CD14-positive monocyte (primary cell): Measurements from ENCODE around the gene RHBDL1. TPM values are rescaled to one million over a fixed set of nuclear protein-coding genes. Genes with fewer than 3 reads are reported as not detected.
A peak's percentile ranks its signal among the peaks of the same experiment; 100 is the strongest.

Source experiments
- DNase-seq, 3 donors: peaks; one replicate each; pipeline ENCODE4 v3.0.0-alpha.2; 2011 to 2022
- H2AFZ ChIP-seq: 2 replicates; pipeline ENCODE4 v1.6.0; 2012; ENCODE audit warnings: mild to moderate bottlenecking, low read depth, low read length, inconsistent platforms; ENCODE audit not compliant: insufficient read depth, poor library complexity, severe bottlenecking
- H3K27ac ChIP-seq, 2 donors: 1 replicate in 1 of 2; 2 replicates in 1 of 2; pipeline ENCODE4 v1.5.1; 2012 to 2013; ENCODE audit warnings: low read length in 2 of 2, control low read depth in 1 of 2, inconsistent platforms in 1 of 2, low read depth in 1 of 2, mild to moderate bottlenecking in 1 of 2
- H3K27me3 ChIP-seq, 2 donors: one replicate each; pipeline versions ENCODE4 v1.6.0 to v1.6.1; 2011 to 2013; ENCODE audit warnings: low read length in 2 of 2; ENCODE audit not compliant: control insufficient read depth in 2 of 2, insufficient read depth in 2 of 2
- H3K36me3 ChIP-seq, 2 donors: replicated peaks in 1 of 2; 1 replicate in 1 of 2; 2 replicates in 1 of 2; pipeline versions ENCODE4 v1.5.1 to v1.6.1; 2012 to 2013; ENCODE audit warnings: low read length in 2 of 2, control low read depth in 1 of 2, inconsistent platforms in 1 of 2, mild to moderate bottlenecking in 1 of 2; ENCODE audit not compliant: insufficient read depth in 2 of 2, control insufficient read depth in 1 of 2
- H3K4me1 ChIP-seq, 2 donors: 1 replicate in 1 of 2; 2 replicates in 1 of 2; pipeline versions ENCODE4 v1.5.1 to v1.6.1; 2012 to 2013; ENCODE audit warnings: low read length in 2 of 2, control low read depth in 1 of 2, inconsistent platforms in 1 of 2, mild to moderate bottlenecking in 1 of 2, moderate library complexity in 1 of 2; ENCODE audit not compliant: insufficient read depth in 2 of 2, control insufficient read depth in 1 of 2
- H3K4me2 ChIP-seq: replicated peaks from 2 replicates; pipeline ENCODE3; 2012; ENCODE audit warnings: low read length, moderate library complexity, mild to moderate bottlenecking; ENCODE audit not compliant: poor library complexity, severe bottlenecking; ENCODE audit errors: extremely low read depth
- H3K4me3 ChIP-seq, 3 experiments: fragments of 200-600 bp in 1 of 3; sonication (generic) in 1 of 3; replicated peaks in 1 of 3; 1 replicate in 2 of 3; 2 replicates in 1 of 3; pipeline ENCODE4 v1.5.1; 2011 to 2013; ENCODE audit warnings: low read length in 3 of 3, mild to moderate bottlenecking in 3 of 3, control low read depth in 2 of 3, low read depth in 2 of 3, inconsistent platforms in 1 of 3, moderate library complexity in 1 of 3
- H3K79me2 ChIP-seq: 2 replicates; pipeline ENCODE4 v1.6.0; 2012; ENCODE audit warnings: mild to moderate bottlenecking, control low read depth, inconsistent platforms, low read length, moderate library complexity; ENCODE audit not compliant: insufficient read depth
- H3K9ac ChIP-seq: 2 replicates; pipeline ENCODE4 v1.6.0; 2017; ENCODE audit warnings: low read length, mild to moderate bottlenecking; ENCODE audit not compliant: insufficient read depth, poor library complexity, severe bottlenecking
- H3K9me3 ChIP-seq, 2 donors: replicated peaks in 1 of 2; 1 replicate in 1 of 2; 2 replicates in 1 of 2; pipeline versions ENCODE4 v1.5.1 to v1.6.1; 2012 to 2013; ENCODE audit warnings: low read length in 2 of 2, control low read depth in 1 of 2; ENCODE audit not compliant: control insufficient read depth in 1 of 2, insufficient read depth in 1 of 2
- H4K20me1 ChIP-seq: 2 replicates; pipeline ENCODE4 v1.6.0; 2012; ENCODE audit warnings: mild to moderate bottlenecking, low read length, control low read depth, moderate library complexity; ENCODE audit not compliant: insufficient read depth
- H3K27ac Mint-ChIP-seq, 7 donors: one replicate each; pipeline ENCODE4 v1.8.0; 2020; ENCODE audit warnings: mild to moderate bottlenecking in 7 of 7, mixed read lengths in 7 of 7, moderate library complexity in 6 of 7, inconsistent platforms in 2 of 7
- H3K27me3 Mint-ChIP-seq, 3 donors: one replicate each; pipeline ENCODE4 v1.8.0; 2021 to 2022; ENCODE audit warnings: low read depth in 3 of 3, mild to moderate bottlenecking in 3 of 3, mixed read lengths in 3 of 3, moderate library complexity in 3 of 3, inconsistent platforms in 1 of 3
- H3K36me3 Mint-ChIP-seq, 2 donors: one replicate each; pipeline ENCODE4 v1.8.0; 2020; ENCODE audit warnings: mixed read lengths in 2 of 2, inconsistent platforms in 1 of 2, mild to moderate bottlenecking in 1 of 2
- H3K4me1 Mint-ChIP-seq: one replicate; pipeline ENCODE4 v1.8.0; 2020; ENCODE audit warnings: mild to moderate bottlenecking, mixed read lengths
- H3K4me3 Mint-ChIP-seq, 2 donors: one replicate each; pipeline ENCODE4 v1.8.0; 2020; ENCODE audit warnings: mild to moderate bottlenecking in 2 of 2, mixed read lengths in 2 of 2, moderate library complexity in 1 of 2
- H3K9me3 Mint-ChIP-seq, 7 donors: one replicate each; pipeline ENCODE4 v1.8.0; 2020 to 2022; ENCODE audit warnings: mixed read lengths in 7 of 7, mild to moderate bottlenecking in 6 of 7, moderate library complexity in 6 of 7, inconsistent platforms in 2 of 7
- WGBS: methylation state at CpG from one replicate; pipeline ENCODE4 v1.1.5; 2013; ENCODE audit warnings: missing lambda C conversion rate; ENCODE audit not compliant: insufficient coverage; 5-methylcytosine and 5-hydroxymethylcytosine counted together
- intact Hi-C, 2 donors: fragments of 100-400 bp; cut with micrococcal nuclease; formaldehyde crosslinking; loops; one replicate each; pipeline versions ENCODE4 v1.15.0 to v1.15.1; 2023
- polyA plus RNA-seq, 3 donors: library from polyadenylated mRNA; depleted of rRNA in 1 of 3; unstranded in 2 of 3; stranded (reverse) in 1 of 3; fragments of 300-500 nt in 2 of 3; fragments of >200 nt in 1 of 3; fragmentation: Illumina TruSeq in 2 of 3; gene quantifications; 1 replicate in 2 of 3; 2 replicates in 1 of 3; pipeline ENCODE4 v1.2.3, GENCODE V29; 2012 to 2021
- TF ChIP-seq, protein P1 (sequence below): fragments of 200-600 bp; IDR thresholded peaks from one replicate; pipeline ENCODE4 v1.8.0; 2022; ENCODE audit warnings: antibody characterized with exemption, mild to moderate bottlenecking

RHBDL1 gene
- polyA plus RNA-seq, 3 donors: 1.3 TPM; not detected in 2

DNA sequence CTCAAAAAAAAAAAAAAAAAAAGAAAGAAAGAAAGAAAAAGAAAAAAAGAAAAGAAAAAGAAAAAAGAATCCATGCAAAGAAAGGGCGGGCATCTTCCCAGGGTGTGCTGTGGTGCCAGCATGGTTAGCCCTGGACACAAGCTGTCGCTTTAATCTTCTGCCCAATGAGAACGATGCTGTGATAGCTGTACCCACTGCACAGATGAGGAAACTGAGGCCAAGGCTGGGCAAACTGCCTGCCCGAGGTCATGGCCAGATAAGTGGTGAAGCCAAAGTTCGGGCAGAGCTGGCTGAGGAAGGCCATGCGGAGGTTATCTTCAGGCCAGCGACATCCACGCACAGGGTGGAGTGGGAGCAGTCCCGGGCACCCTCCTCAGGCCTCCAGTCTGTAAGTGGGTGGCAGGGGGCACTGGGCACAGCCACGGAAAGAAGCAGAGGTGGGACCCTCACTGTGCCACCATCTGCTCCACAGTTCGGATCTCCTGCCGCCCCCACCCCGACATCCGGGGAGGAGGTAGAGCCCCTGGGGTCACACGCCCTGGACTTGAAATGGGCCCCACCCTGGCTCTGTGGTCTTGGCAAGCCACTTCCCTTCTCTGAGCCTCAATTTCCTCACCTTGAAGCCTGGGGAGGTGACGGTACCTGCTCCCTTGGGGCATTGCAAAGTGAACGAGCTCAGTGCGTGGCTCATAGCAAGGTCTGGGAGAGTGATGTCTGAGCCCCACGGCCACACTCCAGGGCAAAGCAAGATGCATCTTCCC, 23.6 kb downstream of the RHBDL1 start:
- Histone ChIP-seq H4K20me1 (no peaks in the 10 kb centered on the region), H3K4me2 (no peak overlapping the region), H3K4me3 (no peak overlapping the region), H3K27me3 (peaks cover 12 to 75% of the 10 kb centered on the region in 2 donors), H3K27ac (no peak overlapping the region), H3K4me1 (peaks cover 15 to 20% of the 10 kb centered on the region in 2 donors), H3K36me3 (no peaks in the 10 kb centered on the region), H3K9me3 (peaks cover 0 to 4% of the 10 kb centered on the region in 2 donors), H2AFZ (no peak overlapping the region), H3K79me2 (no peaks in the 10 kb centered on the region), H3K9ac (no peak overlapping the region)
- no peak overlapping the region for H3K4me3 Mint-ChIP-seq
- peaks cover 9% of the 10 kb centered on the region for H3K4me1 Mint-ChIP-seq
- no peak for DNase-seq
- intact Hi-C loops: no loop called here
- 76% methylated on average over 16 of the region's 19 CpGs for WGBS
- H3K9me3 Mint-ChIP-seq: peaks cover 0 to 26% (median 7%) of the 10 kb centered on the region in 7 donors
- peaks cover 63 to 96% (median 88%) of the 10 kb centered on the region in 3 donors for H3K27me3 Mint-ChIP-seq
- no peak overlapping the region for H3K27ac Mint-ChIP-seq
- no peaks in the 10 kb centered on the region for H3K36me3 Mint-ChIP-seq
- TF ChIP-seq, protein P1, sequence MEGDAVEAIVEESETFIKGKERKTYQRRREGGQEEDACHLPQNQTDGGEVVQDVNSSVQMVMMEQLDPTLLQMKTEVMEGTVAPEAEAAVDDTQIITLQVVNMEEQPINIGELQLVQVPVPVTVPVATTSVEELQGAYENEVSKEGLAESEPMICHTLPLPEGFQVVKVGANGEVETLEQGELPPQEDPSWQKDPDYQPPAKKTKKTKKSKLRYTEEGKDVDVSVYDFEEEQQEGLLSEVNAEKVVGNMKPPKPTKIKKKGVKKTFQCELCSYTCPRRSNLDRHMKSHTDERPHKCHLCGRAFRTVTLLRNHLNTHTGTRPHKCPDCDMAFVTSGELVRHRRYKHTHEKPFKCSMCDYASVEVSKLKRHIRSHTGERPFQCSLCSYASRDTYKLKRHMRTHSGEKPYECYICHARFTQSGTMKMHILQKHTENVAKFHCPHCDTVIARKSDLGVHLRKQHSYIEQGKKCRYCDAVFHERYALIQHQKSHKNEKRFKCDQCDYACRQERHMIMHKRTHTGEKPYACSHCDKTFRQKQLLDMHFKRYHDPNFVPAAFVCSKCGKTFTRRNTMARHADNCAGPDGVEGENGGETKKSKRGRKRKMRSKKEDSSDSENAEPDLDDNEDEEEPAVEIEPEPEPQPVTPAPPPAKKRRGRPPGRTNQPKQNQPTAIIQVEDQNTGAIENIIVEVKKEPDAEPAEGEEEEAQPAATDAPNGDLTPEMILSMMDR: no peak

DNA sequence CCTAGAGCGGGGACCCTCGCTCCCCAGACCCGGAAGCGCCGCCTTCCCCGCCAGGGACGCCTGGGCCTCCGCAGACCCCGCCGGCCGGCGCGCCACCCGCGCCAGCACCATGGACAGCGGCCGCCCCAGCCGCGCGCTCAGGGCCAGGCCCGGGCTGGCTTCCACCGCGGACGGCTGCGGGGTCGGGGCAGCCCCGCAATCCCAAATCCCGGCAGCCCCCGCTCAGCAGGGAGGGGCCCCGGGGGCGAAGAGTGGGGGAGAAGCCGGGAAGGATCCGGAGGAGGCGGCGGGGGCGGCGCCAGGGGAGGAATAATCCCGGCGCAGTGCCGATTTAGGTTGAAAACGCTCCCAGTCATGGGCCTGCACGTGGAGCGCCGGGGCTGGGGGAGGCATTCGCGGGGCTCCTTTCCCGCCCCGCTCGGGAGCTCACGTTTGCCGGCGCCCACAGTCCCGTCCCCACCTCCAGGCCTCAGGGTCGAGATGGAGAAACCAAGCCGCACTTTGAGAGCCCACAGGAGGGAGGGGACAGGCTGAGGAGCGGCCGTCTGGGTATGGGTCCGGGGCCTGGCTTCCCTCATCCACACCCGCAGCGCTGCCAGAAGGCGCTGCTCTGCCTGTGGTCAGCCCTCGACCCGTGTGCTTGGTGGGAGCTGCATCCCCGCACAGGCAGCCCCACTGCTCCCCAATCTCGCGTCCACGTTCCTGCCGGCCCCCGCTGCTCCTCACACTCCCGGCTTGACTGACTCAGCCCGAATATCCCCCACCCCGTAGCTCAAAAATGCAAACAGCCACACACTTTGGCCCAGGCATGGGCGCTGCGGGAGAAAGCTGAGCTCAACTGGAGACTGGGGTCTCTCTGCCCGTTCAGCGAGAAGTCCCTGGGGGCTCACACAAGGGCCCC, 25.5 kb downstream of the RHBDL1 start:
- Mint-ChIP-seq H3K4me1 (no peaks in the 10 kb centered on the region), H3K9me3 (peaks cover 0 to 17% (median 3%) of the 10 kb centered on the region in 7 donors), H3K36me3 (no peaks in the 10 kb centered on the region), H3K27me3 (peaks cover 60 to 88% (median 80%) of the 10 kb centered on the region in 3 donors), H3K4me3 (peak overlapping the region in 1 of 2 donors; percentile 64), H3K27ac (no peak overlapping the region)
- H3K4me3 ChIP-seq: no peak overlapping the region
- H3K9me3 ChIP-seq: peaks cover 0 to 4% of the 10 kb centered on the region in 2 donors
- no peak for DNase-seq
- no peak overlapping the region for H3K4me2 ChIP-seq
- TF ChIP-seq, protein P1: no peak
- no peak overlapping the region for H3K27ac ChIP-seq
- peaks cover 1 to 2% of the 10 kb centered on the region in 2 donors for H3K4me1 ChIP-seq
- H3K79me2 ChIP-seq: no peaks in the 10 kb centered on the region
- WGBS: 7% methylated on average over 70 of the region's 76 CpGs
- intact Hi-C loops: no loop called here
- H3K36me3 ChIP-seq: no peaks in the 10 kb centered on the region
- H2AFZ ChIP-seq: no peak overlapping the region
- H3K9ac ChIP-seq: no peak overlapping the region
- H3K27me3 ChIP-seq: peaks cover 7 to 71% of the 10 kb centered on the region in 2 donors
- no peaks in the 10 kb centered on the region for H4K20me1 ChIP-seq
